HG03095 (cell line): ENCODE measurements around the gene OR10G7.
"Not testable (repeated sequence)": the region's sequence is repeated elsewhere in the genome, so short reads cannot be mapped to it uniquely, and the experiment has no call there.

Source experiments
- ATAC-seq: cut with Tn5 transposase; IDR thresholded peaks from one replicate; pipeline ENCODE4 v1.9.1; 2021; ENCODE audit warnings: moderate library complexity; ENCODE audit not compliant: unreplicated experiment

The OR10G7 gene

GRCh38 chr11:124043420-124043819 lies 2.3 kb upstream of the OR10G7 start:
- ATAC-seq: no peak

- ATAC-seq: no peak
These were observed 1.6 kb downstream of the OR10G7 start for GRCh38 chr11:124039557-124039956.

DNA sequence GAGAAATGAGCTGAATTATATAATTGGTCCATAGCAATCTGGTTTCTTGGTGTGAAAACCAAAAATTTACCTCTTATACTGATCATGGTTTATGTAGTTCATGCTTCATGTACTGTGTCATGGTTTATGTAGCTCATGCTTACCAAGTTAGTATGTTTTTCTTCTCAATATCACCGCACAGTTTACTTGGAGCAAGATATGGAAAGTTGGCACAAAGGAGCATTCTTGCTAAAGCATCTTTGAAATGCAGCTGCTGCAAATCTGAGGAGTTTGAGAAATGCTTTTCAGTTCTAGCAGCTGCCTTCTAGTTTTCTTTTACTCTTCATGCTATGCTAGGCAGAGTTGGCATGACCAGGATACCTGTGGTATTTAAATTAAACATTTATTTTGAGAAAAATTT lies 4.5 kb downstream of the OR10G7 start:
- ATAC-seq: no peak

- ATAC-seq: no peak
These were observed 14.6 kb downstream of the OR10G7 start, which contains the start of gene OR10G8 for GRCh38 chr11:124026498-124026897. Gene OR10G8, plus strand, starts transcription at chr11:124026798. Its CDS starts 2,825 bp downstream, at chr11:124029623.

DNA sequence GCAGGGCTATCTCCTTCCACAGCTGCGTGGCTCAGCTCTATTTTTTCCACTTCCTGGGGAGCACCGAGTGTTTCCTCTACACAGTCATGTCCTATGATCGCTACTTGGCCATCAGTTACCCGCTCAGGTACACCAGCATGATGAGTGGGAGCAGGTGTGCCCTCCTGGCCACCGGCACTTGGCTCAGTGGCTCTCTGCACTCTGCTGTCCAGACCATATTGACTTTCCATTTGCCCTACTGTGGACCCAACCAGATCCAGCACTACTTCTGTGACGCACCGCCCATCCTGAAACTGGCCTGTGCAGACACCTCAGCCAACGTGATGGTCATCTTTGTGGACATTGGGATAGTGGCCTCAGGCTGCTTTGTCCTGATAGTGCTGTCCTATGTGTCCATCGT lies 25.3 kb downstream of the OR10G7 start:
- not testable (repeated sequence) for ATAC-seq

GRCh38 chr11:124012697-124013096 lies 28.4 kb downstream of the OR10G7 start, which contains the start of gene OR10G4:
Gene OR10G4, plus strand, starts transcription at chr11:124012997. Its CDS starts 2,578 bp downstream, at chr11:124015575.
- ATAC-seq: no peak

GRCh38 chr11:123995119-123995518 lies 46.0 kb downstream of the OR10G7 start, which contains the start of gene OR10G6:
Gene OR10G6, minus strand, starts transcription at chr11:123995161. Its CDS starts 0 bp downstream, at chr11:123995161.
- no peak for ATAC-seq
